DMS 273 (cell line): Measurements from ENCODE around the gene PTPRT.
A peak's percentile ranks its signal among the peaks of the same experiment; 100 is the strongest.

Experiments used
- DNase-seq: peaks from one replicate; lab custom pipeline; 2025; ENCODE audit not compliant: unreplicated experiment; lab: John Stamatoyannopoulos, UW

The PTPRT gene

GRCh38 chr20:42646250-42646649 lies 543.5 kb downstream of the PTPRT start:
- DNase-seq = no peak

GRCh38 chr20:42641886-42642285 lies 547.8 kb downstream of the PTPRT start:
- DNase-seq = no peak

- no peak for DNase-seq
Measured at GRCh38 chr20:42639140-42639539, 550.6 kb downstream of the PTPRT start.

- DNase-seq = no peak
Measured at GRCh38 chr20:42635699-42636411, 553.9 kb downstream of the PTPRT start.

GRCh38 chr20:42634156-42634555 lies 555.5 kb downstream of the PTPRT start:
- DNase-seq = no peak

- DNase-seq = no peak
Measured at GRCh38 chr20:42628683-42629082, 561.0 kb downstream of the PTPRT start.

GRCh38 chr20:42613076-42613475 lies 576.6 kb downstream of the PTPRT start:
- DNase-seq = peak; percentile 74

- DNase-seq = peak; percentile 49
Measured at GRCh38 chr20:42611889-42612837, 577.5 kb downstream of the PTPRT start.

- no peak for DNase-seq
Measured at GRCh38 chr20:42611423-42611822, 578.3 kb downstream of the PTPRT start.

- no peak for DNase-seq
Measured at GRCh38 chr20:42610070-42610469, 579.6 kb downstream of the PTPRT start.

- peak; percentile 50 for DNase-seq
Measured at GRCh38 chr20:42609618-42610017, 580.1 kb downstream of the PTPRT start.

GRCh38 chr20:42604998-42605956 lies 584.4 kb downstream of the PTPRT start:
- no peak for DNase-seq

GRCh38 chr20:42603655-42604054 lies 586.1 kb downstream of the PTPRT start:
- DNase-seq = no peak

- no peak for DNase-seq
Measured at GRCh38 chr20:42598581-42598980, 591.1 kb downstream of the PTPRT start.

- no peak for DNase-seq
Measured at GRCh38 chr20:42595625-42596024, 594.1 kb downstream of the PTPRT start.

GRCh38 chr20:42594659-42595058 lies 595.0 kb downstream of the PTPRT start:
- DNase-seq = no peak

- no peak for DNase-seq
Measured at GRCh38 chr20:42594011-42594410, 595.7 kb downstream of the PTPRT start.

GRCh38 chr20:42589976-42590639 lies 599.6 kb downstream of the PTPRT start:
- DNase-seq = no peak

- no peak for DNase-seq
Measured at GRCh38 chr20:42588847-42589246, 600.9 kb downstream of the PTPRT start.

- DNase-seq = no peak
Measured at GRCh38 chr20:42587427-42587826, 602.3 kb downstream of the PTPRT start.
